Keratinocyte (primary cell): Measurements from ENCODE around the gene TINAGL1.

Experiments used
- CTCF ChIP-seq, 3 experiments: IDR thresholded peaks in 1 of 3; conservative IDR thresholded peaks in 1 of 3; optimal IDR thresholded peaks in 1 of 3; 2 replicates in 2 of 3; 3 replicates in 1 of 3; pipeline versions ENCODE3 to v1.5.1; 2011; ENCODE audit warnings: low read length in 3 of 3, mild to moderate bottlenecking in 3 of 3, moderate library complexity in 2 of 3, control low read depth in 1 of 3, inconsistent platforms in 1 of 3; ENCODE audit not compliant: insufficient read depth in 2 of 3; ENCODE audit errors: extremely low read depth in 1 of 3
- EZH2 ChIP-seq: IDR thresholded peaks from one replicate; pipeline ENCODE4 v1.6.1; 2012; ENCODE audit warnings: inconsistent platforms, mild to moderate bottlenecking, low read length, moderate library complexity

- TF ChIP-seq CTCF (optimal IDR thresholded peaks at IDR 0.05 in 1 of 3, IDR thresholded peaks at IDR 0.05 in 1 of 3, conservative IDR thresholded peaks at IDR 0.05 in 1 of 3; ENCODE audit: extremely low read depth in 1 of 3, insufficient read depth in 2 of 3, low read length in 3 of 3) (no peak), EZH2 (no peak)
Measured at GRCh38 chr1:31541194-31541593, 35.1 kb upstream of the TINAGL1 start.
